ENCODE measurements around the gene ADAMTS17.
"Not testable (repeated sequence)": the region's sequence is repeated elsewhere in the genome, so short reads cannot be mapped to it uniquely, and the experiment has no call there.

The ADAMTS17 gene

DNA sequence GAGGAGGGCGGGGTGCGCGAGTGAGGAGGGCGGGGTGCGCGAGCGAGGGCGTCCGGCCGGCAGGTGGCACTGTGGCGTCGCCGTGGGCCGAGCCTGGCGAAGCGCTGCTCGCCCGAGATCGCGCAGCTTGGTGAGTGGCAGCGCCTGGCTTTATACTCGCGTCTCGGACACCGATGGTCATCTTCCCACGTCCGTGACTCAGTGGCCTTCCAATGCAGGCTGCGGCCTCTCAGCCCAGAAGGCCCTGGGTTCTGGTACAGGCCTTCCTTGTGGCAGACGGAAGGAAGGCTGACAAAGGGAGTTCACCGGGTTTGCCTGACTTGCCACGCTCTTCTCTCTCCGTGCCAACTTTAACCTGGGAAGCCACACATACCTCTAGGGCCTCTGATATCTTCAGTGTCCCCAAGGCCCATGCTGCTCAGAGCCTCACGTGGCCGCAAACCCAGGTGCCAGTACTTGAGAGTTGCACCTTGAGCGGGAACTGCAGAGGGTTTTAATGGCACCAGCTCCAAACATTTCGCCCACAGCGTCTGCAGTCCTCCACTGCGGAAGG, 413.3 kb downstream of the ADAMTS17 start:
- no peak overlapping the region for H2AFZ ChIP-seq (ENCODE audit: low read depth, low read length)
- no peak overlapping the region for H3K4me3 ChIP-seq (ENCODE audit: low read depth in 1 of 2, low read length in 2 of 2)
- TF ChIP-seq EZH2 (IDR thresholded peaks at IDR 0.05; ENCODE audit: borderline replicate concordance, low read depth, low read length, severe bottlenecking): no peak
- no peak for TF ChIP-seq CTCF (IDR thresholded peaks at IDR 0.05; ENCODE audit: borderline replicate concordance, extremely low read depth, low read length, poor library complexity, severe bottlenecking)
- H3K27ac ChIP-seq (ENCODE audit: low read length): no peak overlapping the region
- H3K9me3 ChIP-seq (ENCODE audit: insufficient read depth, low read length, severe bottlenecking): no peaks in the 10 kb centered on the region
- H3K79me2 ChIP-seq (ENCODE audit: insufficient read depth, low read length): no peaks in the 10 kb centered on the region
- no peaks in the 10 kb centered on the region for H3K4me1 ChIP-seq (ENCODE audit: insufficient read depth, low read length)
- DNase-seq (no peak), ATAC-seq (ENCODE audit: insufficient read depth, low read depth) (no peak)
- H3K27me3 ChIP-seq (ENCODE audit: insufficient read depth, low read length, poor library complexity): no peaks in the 10 kb centered on the region
- no peaks in the 10 kb centered on the region for H4K20me1 ChIP-seq (ENCODE audit: insufficient read depth, low read length)
- H3K9ac ChIP-seq (ENCODE audit: low read depth, low read length): no peak overlapping the region
- no peaks in the 10 kb centered on the region for H3K36me3 ChIP-seq (ENCODE audit: insufficient read depth, low read length)
- H3K4me2 ChIP-seq (ENCODE audit: insufficient read depth, low read length): no peak overlapping the region

DNA sequence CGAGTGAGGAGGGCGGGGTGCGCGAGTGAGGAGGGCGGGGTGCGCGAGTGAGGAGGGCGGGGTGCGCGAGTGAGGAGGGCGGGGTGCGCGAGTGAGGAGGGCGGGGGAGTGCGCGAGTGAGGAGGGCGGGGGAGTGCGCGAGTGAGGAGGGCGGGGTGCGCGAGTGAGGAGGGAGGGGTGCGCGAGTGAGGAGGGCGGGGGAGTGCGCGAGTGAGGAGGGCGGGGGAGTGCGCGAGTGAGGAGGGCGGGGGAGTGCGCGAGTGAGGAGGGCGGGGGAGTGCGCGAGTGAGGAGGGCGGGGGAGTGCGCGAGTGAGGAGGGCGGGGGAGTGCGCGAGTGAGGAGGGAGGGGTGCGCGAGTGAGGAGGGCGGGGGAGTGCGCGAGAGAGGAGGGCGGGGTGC, 415.2 kb downstream of the ADAMTS17 start:
- H3K36me3 ChIP-seq (ENCODE audit: insufficient read depth, low read length); H3K4me3 ChIP-seq (ENCODE audit: low read depth in 1 of 2, low read length in 2 of 2); H4K20me1 ChIP-seq (ENCODE audit: insufficient read depth, low read length); H3K4me1 ChIP-seq (ENCODE audit: insufficient read depth, low read length); H3K9me3 ChIP-seq (ENCODE audit: insufficient read depth, low read length, severe bottlenecking); H3K79me2 ChIP-seq (ENCODE audit: insufficient read depth, low read length); H3K27me3 ChIP-seq (ENCODE audit: insufficient read depth, low read length, poor library complexity); H3K4me2 ChIP-seq (ENCODE audit: insufficient read depth, low read length); H3K9ac ChIP-seq (ENCODE audit: low read depth, low read length); ATAC-seq (ENCODE audit: insufficient read depth, low read depth); H2AFZ ChIP-seq (ENCODE audit: low read depth, low read length); DNase-seq; H3K27ac ChIP-seq (ENCODE audit: low read length): not testable (repeated sequence)

GRCh38 chr15:99925661-99926461, 415.9 kb downstream of the ADAMTS17 start:
- H3K4me2 ChIP-seq (ENCODE audit: insufficient read depth, low read length): no peak overlapping the region
- no peaks in the 10 kb centered on the region for H3K27me3 ChIP-seq (ENCODE audit: insufficient read depth, low read length, poor library complexity)
- DNase-seq: no peak
- no peak overlapping the region for H3K4me3 ChIP-seq (ENCODE audit: low read depth in 1 of 2, low read length in 2 of 2)
- no peaks in the 10 kb centered on the region for H3K36me3 ChIP-seq (ENCODE audit: insufficient read depth, low read length)
- no peak overlapping the region for H3K27ac ChIP-seq (ENCODE audit: low read length)
- no peaks in the 10 kb centered on the region for H3K4me1 ChIP-seq (ENCODE audit: insufficient read depth, low read length)
- TF ChIP-seq EZH2 (IDR thresholded peaks at IDR 0.05; ENCODE audit: borderline replicate concordance, low read depth, low read length, severe bottlenecking): no peak
- no peak for TF ChIP-seq CTCF (IDR thresholded peaks at IDR 0.05; ENCODE audit: borderline replicate concordance, extremely low read depth, low read length, poor library complexity, severe bottlenecking)
- H3K79me2 ChIP-seq (ENCODE audit: insufficient read depth, low read length): no peaks in the 10 kb centered on the region
- no peaks in the 10 kb centered on the region for H3K9me3 ChIP-seq (ENCODE audit: insufficient read depth, low read length, severe bottlenecking)
- no peak for ATAC-seq (ENCODE audit: insufficient read depth, low read depth)
- no peak overlapping the region for H2AFZ ChIP-seq (ENCODE audit: low read depth, low read length)
- no peaks in the 10 kb centered on the region for H4K20me1 ChIP-seq (ENCODE audit: insufficient read depth, low read length)
- no peak overlapping the region for H3K9ac ChIP-seq (ENCODE audit: low read depth, low read length)

GRCh38 chr15:99923711-99924110, 418.1 kb downstream of the ADAMTS17 start:
- DNase-seq: no peak
- TF ChIP-seq CTCF (IDR thresholded peaks at IDR 0.05; ENCODE audit: borderline replicate concordance, extremely low read depth, low read length, poor library complexity, severe bottlenecking): no peak
- TF ChIP-seq EZH2 (IDR thresholded peaks at IDR 0.05; ENCODE audit: borderline replicate concordance, low read depth, low read length, severe bottlenecking): no peak
- Histone ChIP-seq H3K4me1 (ENCODE audit: insufficient read depth, low read length) (no peaks in the 10 kb centered on the region), H3K9ac (ENCODE audit: low read depth, low read length) (no peak overlapping the region), H3K27ac (ENCODE audit: low read length) (no peak overlapping the region), H3K27me3 (ENCODE audit: insufficient read depth, low read length, poor library complexity) (no peaks in the 10 kb centered on the region), H3K4me3 (ENCODE audit: low read depth in 1 of 2, low read length in 2 of 2) (no peak overlapping the region), H4K20me1 (ENCODE audit: insufficient read depth, low read length) (no peaks in the 10 kb centered on the region), H3K36me3 (ENCODE audit: insufficient read depth, low read length) (no peaks in the 10 kb centered on the region), H3K9me3 (ENCODE audit: insufficient read depth, low read length, severe bottlenecking) (no peaks in the 10 kb centered on the region), H3K79me2 (ENCODE audit: insufficient read depth, low read length) (no peaks in the 10 kb centered on the region), H3K4me2 (ENCODE audit: insufficient read depth, low read length) (no peak overlapping the region), H2AFZ (ENCODE audit: low read depth, low read length) (no peak overlapping the region)
- no peak for ATAC-seq (ENCODE audit: insufficient read depth, low read depth)
